HTERT RPE-1 (cell line): ENCODE data around the gene CMTR1.
"Not testable (repeated sequence)": the region's sequence is repeated elsewhere in the genome, so short reads cannot be mapped to it uniquely, and the experiment has no call there.

Source experiments
- in situ Hi-C: fragments of 300-500 bp; cut with MboI; formaldehyde crosslinking; loops from 4 replicates; pipeline ENCODE4 v1.14.3; 2020; ENCODE audit warnings: low sequenced_read_pairs

CMTR1 gene

DNA sequence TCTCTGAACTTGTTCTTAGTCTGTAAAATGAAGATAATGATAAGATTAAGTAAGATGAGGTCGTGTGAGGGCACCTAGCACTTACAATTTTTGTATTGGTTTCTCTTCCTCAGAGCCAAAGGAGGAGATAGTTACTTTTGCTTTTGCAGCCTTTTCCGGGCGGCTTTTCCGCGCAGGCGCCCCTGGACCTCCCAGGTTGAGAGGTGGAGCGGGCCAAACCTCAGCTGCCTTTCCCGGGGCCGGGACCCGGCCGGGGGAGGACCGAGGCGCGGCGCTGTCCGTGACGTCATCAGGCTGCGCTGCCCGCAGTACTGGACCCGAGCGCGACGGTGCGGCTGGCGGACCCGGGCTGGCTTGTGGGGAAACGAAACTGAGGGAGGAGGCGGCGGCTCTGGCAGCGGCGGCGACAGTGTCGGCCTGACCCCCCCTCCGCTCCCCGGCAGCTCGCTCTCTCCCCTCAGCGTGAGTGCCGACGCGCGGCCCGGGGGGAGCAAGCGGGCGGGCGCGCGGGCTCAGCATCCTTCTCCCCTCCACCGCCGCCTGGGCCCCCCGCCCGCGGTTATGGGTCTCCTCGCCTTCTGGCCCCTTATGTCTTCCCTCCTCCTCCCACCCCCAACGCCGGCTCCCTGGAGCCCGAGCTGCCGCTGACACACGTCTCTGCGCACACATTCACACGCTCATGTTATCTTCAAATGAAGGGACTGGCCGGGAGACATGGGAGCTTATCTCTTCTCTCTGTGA is at the start of gene CMTR1:
TSS of gene CMTR1 (plus strand) at position 306 of the 741 bp plus-strand sequence. CDS start 2,409 bp downstream, outside the sequence.
- in situ Hi-C loops = no loop called here

GRCh38 chr6:37388578-37388977 is 44.4 kb upstream of the CMTR1 start:
- in situ Hi-C loops = no loop called here

DNA sequence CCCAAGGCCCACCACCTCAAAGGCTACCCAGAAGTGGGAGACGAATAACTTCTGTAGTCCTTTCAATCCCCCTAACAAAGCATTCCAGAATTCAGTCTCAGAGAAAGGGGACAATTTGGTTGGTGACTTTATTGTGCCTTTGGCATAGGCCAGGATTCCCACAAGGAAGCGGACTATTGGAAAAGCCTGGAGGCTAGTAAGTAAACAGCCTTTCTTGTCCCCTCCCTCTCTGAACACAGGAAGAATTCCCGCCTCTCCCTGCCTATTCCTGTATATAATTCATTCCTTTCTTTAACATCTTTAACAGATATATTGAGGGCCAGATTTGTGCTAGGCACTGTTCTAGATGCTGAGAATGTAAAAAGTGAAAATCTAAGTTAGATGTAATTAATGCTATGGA is 43.2 kb upstream of the CMTR1 start:
- in situ Hi-C loops = no loop called here

DNA sequence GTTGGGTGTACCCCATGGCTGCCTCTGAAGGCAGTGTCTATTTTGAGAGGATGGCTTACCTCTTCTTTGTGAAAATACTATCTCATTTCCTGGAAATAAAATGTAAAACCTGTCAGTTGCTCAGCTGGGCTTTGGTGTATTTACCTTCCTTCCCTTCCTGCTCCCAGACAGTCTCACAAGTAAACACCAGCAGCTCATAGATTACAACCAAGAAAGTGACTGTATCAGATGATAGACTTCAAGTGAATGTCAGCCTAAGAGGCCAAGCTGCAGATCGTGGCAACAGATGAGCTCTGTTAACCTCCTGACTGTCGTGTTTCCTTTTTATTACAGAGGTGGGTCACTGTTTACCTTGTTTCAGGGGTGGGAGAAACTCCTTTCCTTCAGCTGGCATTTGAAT is 41.9 kb upstream of the CMTR1 start:
- in situ Hi-C loops = no loop called here

- in situ Hi-C loops = no loop called here
Observed at GRCh38 chr6:37392821-37393220, 40.2 kb upstream of the CMTR1 start.

DNA sequence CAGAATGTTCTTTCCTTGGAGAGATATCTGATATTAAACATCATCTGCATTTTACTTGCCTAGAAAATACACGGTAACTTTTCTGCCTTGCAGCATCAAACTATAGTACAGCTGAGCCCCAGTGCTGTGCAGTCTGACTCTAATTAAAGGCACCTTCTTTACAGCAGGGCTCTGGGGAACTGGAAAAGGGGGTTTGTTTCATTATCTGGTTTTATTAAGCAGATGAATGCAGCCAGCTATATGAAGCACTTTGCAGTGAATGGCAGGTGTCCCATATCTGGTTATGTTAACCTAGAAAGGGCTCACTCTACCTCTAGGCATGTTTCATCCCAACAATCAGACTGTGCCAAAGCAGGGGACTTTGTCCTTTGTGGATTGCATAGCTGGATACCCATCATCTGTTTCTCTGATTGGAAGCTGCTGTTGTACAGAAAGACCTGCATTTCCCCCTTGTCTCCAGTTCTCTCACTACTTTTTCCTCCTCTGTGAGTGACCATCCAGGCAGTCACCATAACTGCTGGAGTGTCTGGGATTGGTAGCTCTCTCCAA is 39.6 kb upstream of the CMTR1 start:
- in situ Hi-C loops = no loop called here

- in situ Hi-C loops = no loop called here
Observed at GRCh38 chr6:37396571-37397180, 36.3 kb upstream of the CMTR1 start.

DNA sequence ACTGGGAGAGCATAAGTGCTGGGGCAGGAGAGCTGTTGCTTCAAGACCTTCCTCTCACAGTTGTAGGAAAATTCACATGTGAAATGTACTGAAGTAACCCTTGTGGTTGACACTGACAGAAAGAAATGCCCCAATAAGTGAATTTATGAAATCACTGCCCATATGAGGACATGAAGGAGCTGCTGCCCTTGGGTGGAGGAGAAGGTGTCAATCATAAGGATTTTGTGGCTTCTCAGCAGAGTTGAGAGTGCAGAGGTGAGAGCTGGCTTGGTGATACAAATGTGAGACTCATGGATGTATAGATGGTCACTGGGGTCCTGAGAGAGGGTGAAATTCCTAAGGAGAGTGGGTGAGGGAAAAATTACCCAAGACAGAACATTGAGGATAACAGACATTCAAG is 33.9 kb upstream of the CMTR1 start:
- in situ Hi-C loops = no loop called here

DNA sequence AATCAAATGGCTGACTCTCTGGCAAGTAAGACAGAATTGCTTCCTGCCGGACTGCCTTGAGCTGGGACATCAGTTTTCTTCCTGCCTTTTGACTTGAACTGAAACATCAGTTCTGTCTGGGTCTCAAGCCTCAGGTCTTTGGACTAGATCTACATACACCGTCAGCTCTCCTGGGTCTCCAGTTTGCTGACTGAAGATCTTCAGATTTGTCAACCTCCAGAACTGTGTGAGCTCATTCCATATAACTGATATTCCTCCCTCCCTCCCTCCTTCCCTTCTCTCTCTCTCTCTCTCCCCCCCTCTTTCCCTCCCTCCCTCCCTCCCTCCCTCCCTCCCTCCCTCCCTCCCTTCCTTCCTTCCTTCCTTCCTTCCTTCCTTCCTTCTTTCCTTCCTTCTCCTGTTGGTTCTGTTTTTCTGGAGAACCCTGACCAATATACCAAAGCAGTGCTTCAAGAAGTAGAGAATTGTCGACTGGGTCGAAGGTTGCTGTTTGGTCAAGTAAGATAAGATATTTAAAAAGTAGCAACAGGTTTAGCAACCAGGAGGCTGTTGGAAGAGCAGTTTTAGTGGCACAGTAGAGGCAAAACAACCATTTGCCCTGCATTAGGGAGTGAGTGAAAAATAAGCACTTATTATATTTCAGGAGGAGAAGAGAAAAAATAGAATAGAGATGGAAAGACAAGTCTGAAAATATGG is 33.1 kb upstream of the CMTR1 start:
- in situ Hi-C loops = no loop called here

DNA sequence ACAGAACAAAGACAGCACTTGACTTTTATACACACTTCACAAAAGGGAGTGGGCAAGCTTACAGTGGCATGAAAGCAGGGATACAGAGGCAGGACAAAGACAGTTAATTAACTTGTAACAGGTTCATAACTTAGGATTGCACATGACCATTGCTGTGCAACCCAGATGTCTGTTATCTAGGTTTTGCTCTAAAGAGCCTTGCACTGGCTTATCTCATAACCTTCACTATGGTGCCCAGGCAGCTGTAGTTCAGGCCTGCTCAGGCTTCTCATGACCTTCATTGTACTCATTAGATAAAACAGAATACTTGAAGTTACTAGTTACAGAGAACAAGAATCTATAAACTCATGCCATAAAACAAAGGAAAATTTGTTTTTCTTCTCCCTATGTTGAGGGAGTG is 31.4 kb upstream of the CMTR1 start:
- in situ Hi-C loops = not testable (repeated sequence)

DNA sequence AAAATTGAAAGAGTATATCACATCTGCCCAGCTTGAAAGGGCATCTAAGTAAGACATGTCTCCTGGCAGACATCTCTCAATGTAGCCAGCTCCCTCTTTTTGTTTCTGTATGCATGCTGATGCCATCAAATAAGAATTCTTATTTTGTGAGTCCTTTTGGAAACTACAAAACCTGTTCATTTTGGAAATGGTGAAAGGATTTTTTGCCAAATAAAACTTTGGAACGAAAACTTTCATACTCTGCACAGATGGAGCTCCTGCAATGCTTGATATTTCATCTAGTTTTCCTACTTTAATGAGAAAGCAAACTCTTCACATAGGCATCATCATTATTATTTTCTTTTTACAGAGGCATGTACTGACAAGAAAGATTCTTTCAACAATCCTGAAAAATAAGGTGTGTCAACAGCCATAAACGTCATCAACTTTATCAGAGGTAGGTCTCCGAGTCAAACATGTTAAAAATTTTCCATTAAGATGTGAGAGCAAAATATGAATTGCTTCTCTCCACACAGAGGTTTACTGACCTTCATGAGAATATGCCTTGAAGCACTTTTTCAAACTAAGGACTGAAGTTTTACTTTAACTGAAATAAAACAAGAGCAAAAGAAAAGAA is 26.2 kb upstream of the CMTR1 start:
- in situ Hi-C loops = no loop called here

DNA sequence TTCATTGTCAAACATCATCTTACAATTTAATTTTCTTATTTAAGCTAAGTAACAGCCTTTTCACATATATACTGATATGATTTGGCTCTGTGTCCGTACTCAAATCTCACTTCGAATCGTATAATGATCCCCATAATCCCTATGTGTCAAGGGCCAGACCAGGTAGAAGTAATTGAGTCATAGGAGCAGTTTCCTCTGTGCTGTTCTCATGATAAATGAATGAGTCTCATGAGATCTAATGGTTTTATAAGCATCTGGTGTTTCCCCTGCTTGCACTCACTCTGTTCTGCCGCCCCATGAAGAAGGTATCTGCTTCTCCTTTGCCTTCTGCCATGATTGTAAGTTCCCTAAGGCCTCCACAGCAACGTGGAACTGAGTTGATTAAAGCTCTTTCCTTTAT is 25.1 kb upstream of the CMTR1 start:
- in situ Hi-C loops = no loop called here

GRCh38 chr6:37409501-37409900 is 23.5 kb upstream of the CMTR1 start:
- in situ Hi-C loops = no loop called here

- in situ Hi-C loops = no loop called here
Observed at GRCh38 chr6:37417393-37417792, 15.6 kb upstream of the CMTR1 start.

DNA sequence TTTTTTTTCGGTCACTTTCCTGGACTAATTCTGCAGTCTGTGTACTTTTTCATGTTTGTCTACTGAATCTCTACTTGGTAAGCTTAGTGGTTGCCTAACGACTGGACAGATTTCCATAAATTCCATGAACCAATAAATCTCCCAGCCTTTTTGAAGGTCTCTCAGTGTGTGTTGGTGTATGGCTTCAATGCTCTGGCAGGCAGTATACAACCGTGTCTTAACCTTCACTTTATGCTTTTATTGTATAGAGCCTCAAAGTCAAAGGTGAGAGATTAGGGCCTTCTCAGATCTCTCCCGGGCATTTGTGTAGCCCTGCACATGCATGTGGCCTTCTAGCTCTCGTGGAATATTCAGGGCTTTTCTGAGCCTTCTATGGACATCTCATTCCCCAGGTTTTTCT is 14.3 kb upstream of the CMTR1 start:
- in situ Hi-C loops = no loop called here

DNA sequence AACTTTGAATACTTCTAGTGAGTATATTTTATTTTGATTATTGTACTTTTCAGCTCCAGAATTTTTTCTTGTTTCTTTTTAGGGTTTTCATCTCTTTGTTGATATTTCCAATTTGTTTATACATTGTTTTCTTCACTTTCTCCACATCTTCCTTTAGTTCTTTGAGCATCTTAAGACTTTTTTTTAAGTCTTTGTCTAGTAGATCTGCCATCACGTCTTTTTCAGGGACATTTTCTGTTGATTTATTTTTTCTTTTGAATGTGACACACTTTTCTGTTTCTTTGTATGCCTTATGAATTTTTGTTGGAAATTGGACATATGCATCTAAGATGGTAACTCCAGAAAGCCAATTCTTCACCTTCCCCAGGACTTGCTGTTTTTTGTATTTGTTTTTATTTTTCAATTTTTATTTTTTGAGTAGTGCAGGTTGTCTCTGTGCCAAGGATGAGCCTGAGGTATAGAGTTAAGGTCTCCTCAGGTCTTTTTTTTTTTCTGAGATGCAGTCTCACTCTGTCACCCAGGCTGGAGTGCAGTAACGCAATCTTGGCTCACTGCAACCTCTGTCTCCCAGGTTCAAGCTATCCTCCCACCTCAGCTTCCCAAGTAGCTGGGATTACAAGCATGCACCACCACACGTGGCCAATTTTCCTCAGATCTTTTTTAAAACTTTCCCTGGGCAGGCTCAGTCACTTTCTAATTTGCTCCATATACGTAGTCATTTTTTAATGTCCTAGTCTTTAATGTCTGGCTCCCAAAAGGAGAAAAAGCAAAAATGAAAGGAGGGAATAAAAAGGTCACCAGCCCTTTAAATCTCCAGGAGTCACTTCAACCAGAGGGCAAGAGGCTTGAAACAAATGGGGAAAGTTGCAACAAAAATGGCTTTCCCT is 6.7 kb upstream of the CMTR1 start:
- in situ Hi-C loops = no loop called here

DNA sequence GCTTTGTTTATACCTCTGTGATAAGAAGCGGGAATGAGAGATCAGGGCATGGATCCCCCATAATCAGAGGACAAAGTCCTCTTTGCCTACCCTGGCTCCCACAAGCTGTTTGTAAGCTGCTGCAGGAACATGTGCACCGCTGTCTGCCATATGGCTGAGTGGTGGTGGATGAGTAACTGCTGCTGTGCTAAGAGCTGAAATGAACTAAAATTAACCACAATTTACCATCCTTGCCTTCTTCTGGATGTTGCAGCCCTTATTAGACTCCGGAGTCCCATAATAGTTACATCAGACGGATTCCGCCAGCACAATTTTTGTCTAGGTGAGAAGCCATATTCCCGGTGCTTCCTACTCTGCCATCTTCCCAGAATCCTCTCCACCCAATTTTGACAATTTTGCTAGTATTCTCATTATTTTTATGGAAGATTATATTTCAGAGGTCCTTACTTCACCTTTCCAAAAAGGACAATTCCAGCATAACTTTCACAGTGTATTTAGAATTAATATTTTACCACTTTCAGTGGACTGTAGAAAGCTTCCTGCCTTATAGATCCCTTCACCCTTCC is 6.0 kb upstream of the CMTR1 start:
- in situ Hi-C loops = no loop called here

DNA sequence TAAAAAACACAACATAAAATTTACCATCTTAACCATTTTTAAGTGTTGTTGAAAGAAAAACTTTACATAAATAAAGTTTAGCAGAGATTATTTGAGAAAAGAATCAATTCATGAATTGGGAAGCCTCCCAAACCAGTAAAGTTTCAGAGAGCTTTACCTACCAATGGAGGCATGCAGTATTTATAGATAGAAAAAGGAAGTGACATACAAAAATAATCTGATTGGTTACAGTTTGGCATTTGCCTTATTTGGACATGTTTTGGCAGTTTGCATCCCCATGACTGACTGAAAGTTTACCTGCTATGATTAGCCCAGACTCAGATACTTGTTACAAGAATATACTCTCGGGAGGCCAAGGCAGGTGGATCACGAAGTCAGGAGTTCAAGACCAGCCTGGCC is 3.7 kb upstream of the CMTR1 start:
- in situ Hi-C loops = no loop called here

DNA sequence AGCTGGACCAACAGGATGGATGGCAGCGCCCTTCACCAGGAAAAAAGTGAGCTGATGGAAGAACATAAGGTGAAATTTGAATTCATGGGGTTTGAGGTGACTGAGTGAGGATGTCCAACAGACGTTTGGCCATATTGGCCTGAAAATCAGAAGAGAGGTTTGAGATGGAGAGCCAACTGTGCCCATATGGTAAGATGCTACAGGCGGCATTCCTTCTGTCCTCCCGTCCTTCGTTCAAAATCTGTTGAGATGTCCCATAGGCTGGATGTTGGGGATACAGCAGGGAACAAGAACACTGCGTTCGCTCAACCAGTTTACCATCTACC is 468 bp upstream of the CMTR1 start:
- in situ Hi-C loops = no loop called here

DNA sequence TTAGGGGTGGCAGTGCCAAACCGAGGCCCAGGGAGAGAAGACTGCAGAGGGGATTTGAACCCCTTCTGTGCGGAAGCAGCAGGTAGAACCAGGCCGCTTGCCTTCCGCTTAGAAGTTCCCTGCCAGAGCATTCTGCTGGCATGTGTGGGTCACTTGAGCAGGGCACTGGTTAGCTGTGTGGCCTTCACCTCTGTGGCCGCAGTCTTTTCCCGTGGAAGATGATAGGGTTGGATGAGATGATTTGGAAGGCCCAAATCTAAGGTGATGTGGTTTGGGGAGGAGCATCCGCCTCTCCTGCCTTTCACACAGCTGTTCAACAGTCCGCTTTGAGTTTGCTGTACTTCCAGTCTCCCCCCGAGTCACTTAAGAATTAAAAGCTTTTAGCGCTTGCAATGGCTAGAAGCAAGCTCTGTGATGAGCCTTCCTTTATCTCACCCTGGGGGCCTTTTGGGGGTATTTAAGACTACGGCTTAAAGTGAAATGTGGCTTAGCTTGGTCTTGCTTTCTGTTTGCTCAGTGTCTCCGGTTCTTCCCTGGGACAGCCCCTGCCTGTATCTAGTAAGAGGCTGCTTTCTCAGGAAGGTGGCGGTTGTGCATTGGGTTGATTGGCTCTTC is 743 bp downstream of the CMTR1 start:
- in situ Hi-C loops = no loop called here
